ENCODE data around the gene AIG1.

The AIG1 gene

GRCh38 chr6:143064951-143065683, 4.4 kb downstream of the AIG1 start:
- H3K9ac ChIP-seq (ENCODE audit: low read length), result no peak overlapping the region
- peaks cover 8% of the 10 kb centered on the region for H3K4me1 ChIP-seq (ENCODE audit: low read length)
- no peak overlapping the region for H2AFZ ChIP-seq (ENCODE audit: low read length)
- no peaks in the 10 kb centered on the region for H3K27me3 ChIP-seq (replicated peaks; ENCODE audit: insufficient read depth, low read length)
- no peaks in the 10 kb centered on the region for H3K9me3 ChIP-seq (replicated peaks; ENCODE audit: insufficient read depth, low read length)
- no peaks in the 10 kb centered on the region for H3K9me2 ChIP-seq (replicated peaks; ENCODE audit: insufficient read depth, low read length)
- DNase-seq, result no peak
- H3K27ac ChIP-seq (ENCODE audit: low read length), result no peak overlapping the region
- H4K20me1 ChIP-seq (ENCODE audit: insufficient read depth, low read length), result no peaks in the 10 kb centered on the region
- TF ChIP-seq EZH2phosphoT487 (IDR thresholded peaks at IDR 0.05; ENCODE audit: low read length) (no peak), CTCF (IDR thresholded peaks at IDR 0.05; ENCODE audit: low read length) (no peak), EZH2 (optimal IDR thresholded peaks at IDR 0.05; ENCODE audit: low read depth, low read length) (no peak)
- no peaks in the 10 kb centered on the region for H3K36me3 ChIP-seq (replicated peaks; ENCODE audit: insufficient read depth, low read length)
- H3K4me3 ChIP-seq (ENCODE audit: low read length), result no peak overlapping the region
- H3K79me2 ChIP-seq (ENCODE audit: low read length), result no peaks in the 10 kb centered on the region
- no peak overlapping the region for H3K4me2 ChIP-seq (ENCODE audit: low read depth, low read length)
- H3F3A ChIP-seq (ENCODE audit: insufficient read depth, low read length), result 0 out of 2 replicates have a peak, but pooled peaks cover 10% of the 10 kb centered on the region

- Histone ChIP-seq H3K4me3 (ENCODE audit: low read length) (no peak overlapping the region), H3F3A (ENCODE audit: insufficient read depth, low read length) (no peaks in the 10 kb centered on the region), H3K4me1 (ENCODE audit: low read length) (no peaks in the 10 kb centered on the region), H3K79me2 (ENCODE audit: low read length) (no peaks in the 10 kb centered on the region), H3K9ac (ENCODE audit: low read length) (no peak overlapping the region), H3K36me3 (replicated peaks; ENCODE audit: insufficient read depth, low read length) (no peaks in the 10 kb centered on the region), H3K27me3 (replicated peaks; ENCODE audit: insufficient read depth, low read length) (no peaks in the 10 kb centered on the region), H4K20me1 (ENCODE audit: insufficient read depth, low read length) (no peaks in the 10 kb centered on the region), H3K9me2 (replicated peaks; ENCODE audit: insufficient read depth, low read length) (no peaks in the 10 kb centered on the region), H3K4me2 (ENCODE audit: low read depth, low read length) (no peak overlapping the region), H2AFZ (ENCODE audit: low read length) (no peak overlapping the region), H3K27ac (ENCODE audit: low read length) (no peak overlapping the region), H3K9me3 (replicated peaks; ENCODE audit: insufficient read depth, low read length) (no peaks in the 10 kb centered on the region)
- DNase-seq, result no peak
- TF ChIP-seq CTCF (IDR thresholded peaks at IDR 0.05; ENCODE audit: low read length) (no peak), EZH2phosphoT487 (IDR thresholded peaks at IDR 0.05; ENCODE audit: low read length) (no peak), EZH2 (optimal IDR thresholded peaks at IDR 0.05; ENCODE audit: low read depth, low read length) (no peak)
These were observed 7.3 kb downstream of the AIG1 start for GRCh38 chr6:143068001-143068400.

- H3K27me3 ChIP-seq (replicated peaks; ENCODE audit: insufficient read depth, low read length), result no peaks in the 10 kb centered on the region
- H3K36me3 ChIP-seq (replicated peaks; ENCODE audit: insufficient read depth, low read length), result no peaks in the 10 kb centered on the region
- H4K20me1 ChIP-seq (ENCODE audit: insufficient read depth, low read length), result no peaks in the 10 kb centered on the region
- H2AFZ ChIP-seq (ENCODE audit: low read length), result no peak overlapping the region
- no peak for DNase-seq
- no peaks in the 10 kb centered on the region for H3K9me2 ChIP-seq (replicated peaks; ENCODE audit: insufficient read depth, low read length)
- H3K4me3 ChIP-seq (ENCODE audit: low read length), result no peak overlapping the region
- peaks cover 3% of the 10 kb centered on the region; the same call in 1 of the 2 replicates for H3K79me2 ChIP-seq (ENCODE audit: low read length)
- H3K9ac ChIP-seq (ENCODE audit: low read length), result no peak overlapping the region
- no peaks in the 10 kb centered on the region for H3K4me1 ChIP-seq (ENCODE audit: low read length)
- no peaks in the 10 kb centered on the region for H3F3A ChIP-seq (ENCODE audit: insufficient read depth, low read length)
- no peak overlapping the region for H3K27ac ChIP-seq (ENCODE audit: low read length)
- H3K9me3 ChIP-seq (replicated peaks; ENCODE audit: insufficient read depth, low read length), result no peaks in the 10 kb centered on the region
- no peak overlapping the region for H3K4me2 ChIP-seq (ENCODE audit: low read depth, low read length)
- TF ChIP-seq CTCF (IDR thresholded peaks at IDR 0.05; ENCODE audit: low read length) (no peak), EZH2 (optimal IDR thresholded peaks at IDR 0.05; ENCODE audit: low read depth, low read length) (no peak), EZH2phosphoT487 (IDR thresholded peaks at IDR 0.05; ENCODE audit: low read length) (no peak)
These were observed 13.4 kb downstream of the AIG1 start for GRCh38 chr6:143074101-143074500.

Measured in MM.1S (cell line).